Measurements from ENCODE around the gene LCN12.

DNA sequence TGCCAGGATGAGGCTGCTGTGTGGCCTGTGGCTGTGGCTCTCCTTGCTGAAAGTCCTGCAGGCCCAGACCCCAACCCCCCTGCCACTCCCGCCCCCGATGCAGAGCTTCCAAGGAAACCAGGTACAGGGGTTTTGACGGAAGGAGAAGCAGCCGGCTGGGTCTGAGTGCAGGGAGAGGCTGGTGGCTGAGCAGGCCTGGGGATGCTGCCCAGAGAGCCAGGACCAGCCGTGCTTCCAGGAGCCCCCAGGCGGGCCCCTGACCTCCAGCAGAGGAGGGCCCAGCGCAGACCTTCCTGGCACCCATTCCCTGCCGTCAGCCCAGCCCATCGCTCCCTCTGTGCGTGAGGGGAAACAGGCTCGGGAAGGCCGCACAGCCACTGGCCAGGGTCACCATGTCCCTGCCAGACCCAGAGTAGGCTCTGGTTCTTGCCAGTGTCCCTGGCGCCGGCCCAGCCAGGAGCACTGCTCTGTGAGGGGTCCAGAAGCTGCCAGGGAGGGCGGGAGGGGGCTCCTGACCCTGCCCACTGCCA, 313 bp downstream of the LCN12 start:
- TF ChIP-seq CTCF (IDR thresholded peaks at IDR 0.05): no peak
- TF ChIP-seq POLR2A (IDR thresholded peaks at IDR 0.05): no peak
